ENCODE data around the gene SAMD4B.
A peak's percentile ranks its signal among the peaks of the same experiment; 100 is the strongest.

SAMD4B gene

DNA sequence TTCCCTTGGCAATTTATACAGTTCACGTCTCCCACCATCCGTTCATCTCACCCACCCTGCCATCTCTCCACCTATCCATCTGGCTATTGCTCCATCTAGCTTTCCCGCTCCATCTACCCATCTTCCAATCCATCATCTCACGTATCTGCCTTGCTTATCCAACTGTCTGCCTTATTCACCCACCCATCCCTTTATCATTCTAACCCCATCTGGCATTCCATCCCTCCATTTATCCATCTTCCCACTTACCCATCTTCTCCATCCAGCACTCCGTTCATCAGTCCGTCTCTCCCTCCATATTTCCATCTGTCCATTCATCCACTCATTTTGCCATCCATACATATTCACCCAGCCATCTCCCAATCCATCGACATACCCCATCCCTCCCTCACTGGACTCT lies 83.5 kb downstream of the SAMD4B start:
- DNase-seq: no peak

GRCh38 chr19:39426170-39426569 lies 83.9 kb downstream of the SAMD4B start:
- no peak for DNase-seq

GRCh38 chr19:39427707-39428106 lies 85.5 kb downstream of the SAMD4B start:
- no peak for DNase-seq

DNA sequence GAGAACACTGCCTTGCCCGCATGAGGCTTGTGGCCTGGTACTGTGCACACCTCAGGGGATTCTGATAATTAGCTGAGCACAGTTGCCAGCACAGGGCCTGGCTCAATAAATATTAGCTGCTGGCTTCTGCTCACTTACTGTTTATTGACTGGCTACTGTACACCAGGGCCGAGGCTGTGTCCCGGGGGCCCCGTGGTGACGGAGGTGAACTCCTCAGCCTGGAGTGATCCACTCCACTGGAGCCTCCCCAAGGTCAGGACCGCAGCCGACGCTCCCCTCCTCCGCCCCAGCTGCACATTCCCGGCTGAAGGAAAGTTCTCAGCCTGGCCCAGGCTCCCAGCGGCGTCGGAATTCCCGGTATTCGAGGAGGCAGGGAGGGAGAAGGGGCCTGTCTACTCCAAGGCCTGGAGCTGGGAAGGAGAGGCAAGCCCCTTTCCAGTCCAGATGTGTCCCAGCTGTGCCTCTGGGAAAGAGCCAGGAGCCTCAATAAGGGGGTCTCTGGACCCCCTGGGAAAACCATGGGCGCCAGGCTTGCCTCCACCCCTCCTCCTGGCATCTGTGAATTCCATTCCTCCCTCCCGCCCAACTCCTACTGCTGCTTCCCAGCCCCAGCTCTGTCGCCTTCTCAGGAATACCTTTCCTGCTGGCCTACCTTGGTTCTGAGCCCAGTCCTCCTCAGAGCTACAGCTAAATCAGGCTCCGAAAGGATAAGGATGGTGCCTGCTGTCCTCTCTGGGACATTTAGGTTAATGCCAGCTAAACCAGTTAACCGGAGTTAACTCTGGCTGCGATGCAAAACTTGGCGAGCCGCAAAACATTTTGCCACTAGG lies 86.3 kb downstream of the SAMD4B start:
- DNase-seq: no peak

- peak; percentile 86 to 98 (median 93) for DNase-seq
Measured at GRCh38 chr19:39430675-39431593, 88.7 kb downstream of the SAMD4B start.

DNA sequence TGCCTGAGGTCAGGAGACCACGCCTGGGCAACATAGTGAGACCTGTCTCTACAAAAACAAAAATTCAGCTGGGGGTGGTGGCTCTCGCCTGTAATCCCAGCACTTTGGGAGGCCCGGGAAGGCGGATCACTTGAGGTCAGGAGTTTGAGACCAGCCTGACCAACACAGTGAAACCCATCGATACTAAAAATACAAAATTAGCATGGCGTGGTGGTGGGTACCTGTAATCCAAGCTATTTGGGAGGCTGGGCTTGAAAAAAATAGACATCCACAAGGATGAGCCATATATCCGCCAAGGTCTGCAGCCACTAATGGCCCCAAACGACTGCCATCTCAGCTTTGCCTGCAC lies 90.4 kb downstream of the SAMD4B start:
- no peak for DNase-seq

GRCh38 chr19:39433480-39434079 lies 91.4 kb downstream of the SAMD4B start:
- DNase-seq: no peak

GRCh38 chr19:39434123-39435076 lies 92.2 kb downstream of the SAMD4B start:
- DNase-seq: no peak
